HG03439 (cell line): ENCODE data around the gene EXT2.

Source experiments
- ATAC-seq: cut with Tn5 transposase; IDR thresholded peaks from one replicate; pipeline ENCODE4 v1.9.1; 2021; ENCODE audit warnings: mild to moderate bottlenecking, moderate library complexity; ENCODE audit not compliant: unreplicated experiment

EXT2 gene

DNA sequence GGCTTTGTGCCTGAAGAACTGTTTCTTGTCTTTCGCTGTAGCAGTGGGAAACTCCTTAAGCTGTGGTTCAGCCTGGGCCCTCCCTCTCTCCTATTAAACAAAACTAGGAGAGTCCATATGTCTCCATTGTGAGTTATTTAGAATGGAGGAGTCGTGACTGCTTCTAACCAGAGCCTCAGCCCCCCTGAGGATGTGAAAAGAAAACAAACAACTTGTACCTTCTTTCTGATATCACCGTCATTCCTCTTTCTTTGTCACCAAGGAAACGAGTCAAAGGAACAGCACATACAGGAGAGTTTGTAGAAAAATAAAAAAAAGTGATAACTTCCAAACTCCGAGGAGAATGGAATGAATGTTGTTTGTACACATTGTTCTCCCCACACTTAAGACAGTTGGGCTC is 11.6 kb upstream of the EXT2 start:
- no peak for ATAC-seq

DNA sequence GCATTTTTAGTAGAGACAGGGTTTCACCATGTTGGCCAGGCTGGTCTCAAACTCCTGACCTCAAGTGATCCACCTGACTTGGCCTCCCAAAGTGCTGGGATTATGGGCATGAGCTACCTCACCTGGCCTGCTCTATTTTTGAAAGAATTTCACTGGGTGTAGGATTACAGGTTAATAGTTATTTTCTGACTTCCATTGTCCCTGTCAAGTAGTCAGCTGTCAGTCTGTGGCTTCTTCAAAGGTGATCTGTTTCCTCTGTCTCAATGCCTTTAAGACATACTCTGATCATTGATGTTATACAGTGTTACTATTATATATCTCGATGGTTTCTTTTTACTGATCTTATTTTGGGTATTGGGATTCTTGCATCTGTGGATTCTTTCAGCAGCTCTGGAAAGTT is 10.1 kb upstream of the EXT2 start:
- no peak for ATAC-seq

DNA sequence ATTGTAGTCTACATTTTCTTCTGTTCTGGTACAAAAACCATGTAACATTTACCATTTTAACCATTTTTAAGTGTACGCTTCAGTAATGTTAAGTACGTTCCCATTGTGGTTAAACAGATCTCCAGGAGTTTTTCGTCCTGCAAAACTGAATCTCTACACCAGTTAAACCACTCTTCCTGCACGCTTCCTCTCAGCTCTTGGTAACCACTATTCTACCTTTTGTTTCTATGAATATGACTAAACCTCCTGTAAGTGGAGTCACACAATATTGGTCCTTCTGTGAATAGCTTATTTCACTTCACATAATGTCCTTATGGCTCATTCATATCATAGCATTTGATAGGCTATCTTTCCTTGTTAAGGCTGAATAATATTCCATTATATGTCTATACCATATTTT is 7.1 kb upstream of the EXT2 start:
- ATAC-seq, result no peak

DNA sequence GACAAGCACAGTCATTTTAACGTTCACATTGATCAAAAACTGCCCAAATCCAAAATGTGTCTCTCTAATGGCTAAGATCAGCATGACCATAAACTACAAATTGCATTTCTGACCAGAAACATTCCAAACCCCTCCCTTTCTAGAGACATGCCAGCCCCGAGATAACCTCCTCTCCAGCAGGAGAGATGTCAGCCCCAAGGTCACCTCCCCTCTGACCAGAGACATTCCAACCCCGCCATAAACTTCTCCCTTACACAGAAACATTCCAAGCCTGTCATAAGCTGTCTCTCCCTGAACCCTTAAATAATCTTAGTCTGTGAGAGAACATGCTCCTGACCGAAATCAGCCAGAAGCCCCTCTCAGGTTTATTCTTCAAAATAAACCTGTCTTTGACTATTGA is 6.6 kb upstream of the EXT2 start:
- no peak for ATAC-seq

DNA sequence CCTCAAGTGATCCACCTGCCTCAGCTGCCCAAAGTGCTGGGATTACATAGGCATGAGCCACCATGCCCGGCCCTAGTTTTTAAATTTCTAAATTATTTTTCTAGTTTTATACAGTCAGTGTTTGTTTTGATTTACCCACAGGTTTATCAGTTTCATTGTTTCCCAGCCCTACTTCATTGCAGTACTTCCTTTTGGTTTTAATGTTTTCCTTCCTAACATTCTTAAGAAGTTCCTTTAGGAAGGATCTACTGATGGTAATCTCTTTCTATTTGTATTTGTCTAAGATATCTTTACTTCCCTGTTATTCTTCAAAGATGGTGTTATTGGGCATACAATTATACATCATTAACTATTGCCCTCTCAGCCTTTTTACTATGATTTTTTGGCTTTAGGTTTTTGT is 4.9 kb upstream of the EXT2 start:
- ATAC-seq, result no peak

DNA sequence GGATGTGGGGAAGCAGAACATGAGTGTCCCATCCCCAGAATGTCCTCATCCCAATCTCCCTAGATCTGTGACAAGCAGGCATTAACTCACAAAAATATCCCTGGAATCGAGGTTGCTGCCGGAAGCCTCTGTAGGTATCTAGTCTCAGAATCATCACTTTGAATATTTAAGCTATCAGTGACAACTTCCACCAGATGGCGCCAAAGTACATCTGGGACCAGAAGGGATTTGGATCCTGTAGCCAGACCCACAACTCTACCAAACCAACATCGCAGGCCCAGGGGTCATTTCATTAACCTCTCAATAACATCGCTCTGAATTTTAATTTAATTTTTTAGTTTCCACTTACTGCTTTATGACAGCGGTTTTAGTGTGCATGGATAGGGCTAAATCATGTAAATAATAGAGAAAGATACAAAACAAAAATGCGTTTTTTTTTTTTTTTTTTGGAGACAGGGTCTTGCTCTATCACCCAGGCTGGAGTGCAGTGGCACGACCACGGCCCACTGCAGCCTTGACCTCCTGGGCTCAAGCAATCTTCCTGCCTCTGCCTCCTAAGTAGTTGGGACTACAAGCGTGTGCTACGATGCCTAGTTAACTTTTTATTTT is 1.1 kb upstream of the EXT2 start:
- ATAC-seq, result peak; percentile 46

DNA sequence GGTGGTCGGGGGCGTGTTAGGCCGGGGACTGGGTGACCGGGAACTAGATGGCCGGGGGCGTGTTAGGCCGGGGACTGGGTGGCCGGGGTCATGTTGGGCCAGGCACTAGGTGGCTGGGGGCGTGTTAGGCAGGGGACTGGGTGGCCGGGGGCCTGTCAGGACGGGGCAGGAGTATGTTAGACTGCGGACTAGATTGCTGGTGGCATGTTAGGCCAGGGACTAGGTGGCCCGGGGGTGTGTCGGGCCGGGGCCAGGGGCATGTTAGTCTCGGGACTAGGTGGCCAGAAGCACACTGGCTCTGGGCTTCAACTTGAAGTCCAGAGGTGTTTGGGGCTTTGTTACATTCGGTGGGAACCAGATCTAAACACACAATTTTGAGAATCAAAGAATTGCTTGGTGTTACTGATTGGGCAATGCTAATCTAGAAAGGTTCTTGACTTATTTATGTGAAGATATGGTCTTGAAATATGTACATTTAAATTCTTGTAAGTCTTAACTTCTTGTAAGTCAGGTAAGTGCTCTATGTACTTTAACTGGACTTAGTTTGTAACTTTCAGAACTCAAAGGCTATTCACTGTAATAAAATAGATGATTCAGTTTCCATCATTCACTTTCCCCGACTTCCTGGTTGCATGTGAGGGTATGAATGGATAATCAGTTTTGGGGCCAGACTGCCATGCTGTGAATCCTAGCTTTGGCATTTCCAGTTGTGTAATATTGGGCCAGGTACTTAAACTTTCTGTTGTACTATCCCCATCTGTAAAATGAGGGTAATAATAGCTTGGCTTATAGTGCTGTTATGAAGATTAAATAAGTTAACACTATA is 1.1 kb downstream of the EXT2 start:
- no peak for ATAC-seq

DNA sequence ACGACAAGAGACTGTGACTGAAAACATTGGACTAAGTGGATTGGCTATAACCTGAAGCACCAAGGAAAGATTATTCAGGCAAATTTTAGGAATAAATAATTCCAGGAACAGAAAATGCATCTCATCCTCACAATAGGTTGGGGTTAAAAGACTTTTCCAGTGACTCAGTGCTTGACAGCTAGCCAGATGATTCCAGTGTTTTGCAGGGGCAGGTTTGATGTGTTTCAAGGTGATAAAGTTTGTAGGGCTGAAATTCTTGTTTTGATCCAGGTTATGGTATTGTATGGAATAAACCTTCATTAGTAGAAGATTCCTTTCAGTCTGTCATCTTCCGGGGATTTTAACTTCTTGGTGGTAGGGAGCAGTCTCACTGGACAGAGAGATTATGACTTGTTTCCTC is 2.3 kb downstream of the EXT2 start:
- no peak for ATAC-seq

DNA sequence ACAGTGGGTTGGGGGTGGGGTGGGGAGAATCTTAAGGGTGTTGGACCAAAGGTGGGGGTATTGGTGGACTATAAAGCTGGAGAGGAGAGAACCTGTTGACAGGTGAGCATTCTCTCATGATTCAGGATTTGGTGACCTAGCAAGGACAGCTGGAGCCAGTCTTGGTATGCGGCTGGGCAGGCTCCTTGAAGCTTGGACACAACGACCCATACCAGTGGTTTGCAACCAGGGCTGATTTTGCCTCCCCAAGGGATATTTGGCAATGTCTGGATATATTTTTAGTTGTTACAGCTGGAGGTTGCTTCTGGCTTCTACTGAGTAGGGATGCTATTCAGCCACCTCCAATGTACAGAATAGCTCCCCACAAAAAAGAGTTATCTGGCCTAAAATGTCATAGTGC is 5.6 kb downstream of the EXT2 start:
- ATAC-seq, result no peak

DNA sequence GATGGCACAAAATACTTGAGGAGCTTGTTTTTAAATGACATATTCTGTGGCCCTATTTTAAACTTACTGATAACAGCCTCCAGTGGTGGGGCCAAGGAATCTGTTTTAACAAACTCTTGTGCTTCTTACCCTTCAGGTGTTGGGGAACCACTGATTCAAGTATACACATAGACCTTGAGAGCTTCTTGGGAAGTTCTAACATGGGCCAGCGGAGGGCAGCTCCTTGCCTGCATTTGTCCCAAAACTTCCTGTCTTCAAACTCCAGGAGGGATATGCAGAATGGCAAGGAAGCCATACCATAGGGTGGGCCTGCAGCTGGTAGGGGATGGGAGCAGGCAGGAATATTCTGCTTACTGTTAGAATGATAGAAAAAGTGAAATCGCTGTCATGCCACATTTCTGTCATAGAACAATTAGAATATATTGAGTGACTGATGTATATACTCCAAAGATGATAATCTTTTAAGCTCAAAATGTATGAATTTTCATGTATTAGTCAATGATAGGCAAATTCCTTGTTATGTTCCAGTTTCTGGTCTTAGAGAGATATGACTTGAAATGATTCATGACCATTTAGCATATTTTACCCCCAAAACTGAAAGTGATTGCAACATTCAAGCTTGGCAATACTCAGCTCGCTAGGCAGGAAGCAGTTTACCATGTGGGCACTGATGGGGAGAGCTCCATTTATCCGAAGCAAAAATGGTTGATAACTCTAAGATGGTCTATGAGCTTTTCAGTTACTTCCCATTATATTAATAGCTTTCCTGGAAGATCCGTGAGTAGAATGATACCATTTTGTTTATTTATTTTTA is 9.2 kb downstream of the EXT2 start:
- ATAC-seq, result no peak

DNA sequence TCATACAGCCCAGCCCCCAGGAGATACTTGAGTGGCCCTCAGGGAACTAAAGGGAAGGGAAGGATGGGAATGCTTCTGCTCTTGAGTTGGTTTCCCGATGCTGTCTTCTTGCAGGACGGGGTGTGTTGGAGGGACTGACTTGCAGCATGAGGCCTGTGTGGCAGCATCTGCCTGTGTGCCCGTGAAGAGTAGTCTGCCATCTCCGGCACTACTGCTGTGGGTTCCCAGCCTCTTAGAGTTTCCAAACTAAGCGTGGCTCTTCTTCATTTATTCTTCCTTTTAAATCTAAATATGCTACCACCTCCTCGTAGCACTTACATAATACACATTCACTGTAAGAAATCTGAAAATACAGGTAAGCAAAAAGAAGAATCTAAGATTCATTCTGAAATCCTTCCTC is 12.8 kb downstream of the EXT2 start:
- ATAC-seq, result no peak

DNA sequence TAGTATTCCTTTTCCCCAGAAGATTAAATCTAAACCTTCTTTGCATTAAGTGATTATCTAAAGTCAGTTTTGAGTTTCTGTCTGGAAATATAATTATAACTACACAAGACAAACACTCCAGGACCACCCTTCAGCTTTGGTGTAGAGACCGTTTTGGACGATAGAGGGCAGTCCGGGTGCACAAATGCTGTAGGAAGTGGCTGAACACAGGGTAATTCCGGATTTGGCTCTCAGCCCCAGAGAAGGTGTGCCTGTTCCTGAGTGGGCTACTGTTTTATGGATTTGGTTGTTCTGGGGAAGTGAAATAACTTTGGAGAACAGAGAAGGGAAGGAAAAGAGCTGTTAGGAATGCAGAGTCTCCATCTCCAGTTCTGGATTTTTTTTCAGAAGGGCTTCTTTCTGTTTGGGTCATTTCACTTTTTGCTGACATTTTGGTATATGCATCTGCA is 14.8 kb downstream of the EXT2 start:
- ATAC-seq, result peak; percentile 91

DNA sequence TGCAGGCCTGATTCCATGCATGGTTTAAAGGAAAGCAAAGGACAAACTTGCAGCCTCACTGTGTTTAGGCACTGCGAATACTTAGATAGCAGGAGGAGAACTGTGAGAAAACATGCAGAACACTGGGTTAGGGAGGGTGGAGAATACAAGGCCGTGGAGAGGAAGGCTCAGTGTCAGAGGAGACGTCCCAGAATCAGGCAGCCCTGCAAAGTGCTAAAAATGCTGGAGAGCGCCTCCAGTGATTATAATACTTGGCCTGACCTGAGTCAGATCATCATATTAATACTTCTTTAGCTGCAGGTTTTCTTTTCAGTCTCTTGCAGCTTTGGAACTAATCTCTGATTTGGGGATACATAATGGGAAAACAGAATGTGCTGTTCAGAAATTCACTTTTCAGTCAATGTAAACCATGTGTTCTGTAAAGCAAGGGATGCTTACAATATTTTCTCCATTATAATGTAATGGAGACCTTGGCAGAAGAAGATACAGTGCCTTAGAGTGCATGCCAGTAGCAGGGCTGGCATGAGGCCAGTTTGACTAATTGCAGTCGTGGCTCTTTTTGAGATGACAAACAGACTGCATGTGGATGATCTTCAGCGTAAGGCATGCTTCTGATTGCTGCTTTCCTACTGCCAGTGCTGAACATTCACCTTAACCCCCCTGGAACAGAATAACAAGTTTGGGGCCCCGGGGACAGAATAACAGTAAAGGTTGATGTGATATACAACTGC is 16.8 kb downstream of the EXT2 start:
- ATAC-seq, result no peak

DNA sequence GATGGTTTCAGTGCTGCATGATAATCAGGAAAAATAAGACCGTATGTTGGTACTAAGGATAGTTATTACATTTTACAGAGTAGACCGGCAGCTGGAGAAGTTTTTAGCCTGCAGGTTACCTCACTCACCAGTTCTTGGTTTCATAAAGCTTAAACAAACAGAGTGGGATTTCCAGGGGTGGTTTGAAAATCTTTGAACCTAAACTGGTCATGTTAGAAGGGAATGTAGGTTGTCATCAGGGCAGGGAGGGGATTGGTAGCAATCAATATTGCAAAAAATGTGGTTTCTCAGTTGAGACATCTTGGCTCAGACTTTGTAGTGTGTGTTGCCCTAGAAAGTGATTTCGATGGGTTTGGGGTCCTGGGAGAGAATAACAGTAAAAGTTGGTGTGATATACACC is 17.5 kb downstream of the EXT2 start:
- no peak for ATAC-seq

DNA sequence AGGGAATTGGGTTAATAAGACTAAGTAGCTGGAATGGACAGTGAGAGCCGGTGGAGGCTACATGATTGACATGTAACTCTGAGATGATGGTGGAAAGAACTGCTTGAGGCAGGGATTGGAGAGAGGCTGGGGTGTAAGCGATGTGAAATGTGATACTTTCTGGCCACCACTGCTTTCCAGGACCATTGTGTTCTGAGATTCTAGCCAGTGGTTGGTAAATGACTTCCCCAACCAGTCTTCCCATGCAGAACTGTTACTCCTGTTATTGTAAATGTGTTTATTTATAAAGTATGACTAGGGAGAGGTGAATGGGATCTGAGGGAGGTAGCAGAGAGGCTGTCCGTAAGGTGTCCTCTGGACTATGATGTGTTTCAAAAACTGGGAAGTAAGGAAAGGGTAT is 18.1 kb downstream of the EXT2 start:
- ATAC-seq, result no peak

DNA sequence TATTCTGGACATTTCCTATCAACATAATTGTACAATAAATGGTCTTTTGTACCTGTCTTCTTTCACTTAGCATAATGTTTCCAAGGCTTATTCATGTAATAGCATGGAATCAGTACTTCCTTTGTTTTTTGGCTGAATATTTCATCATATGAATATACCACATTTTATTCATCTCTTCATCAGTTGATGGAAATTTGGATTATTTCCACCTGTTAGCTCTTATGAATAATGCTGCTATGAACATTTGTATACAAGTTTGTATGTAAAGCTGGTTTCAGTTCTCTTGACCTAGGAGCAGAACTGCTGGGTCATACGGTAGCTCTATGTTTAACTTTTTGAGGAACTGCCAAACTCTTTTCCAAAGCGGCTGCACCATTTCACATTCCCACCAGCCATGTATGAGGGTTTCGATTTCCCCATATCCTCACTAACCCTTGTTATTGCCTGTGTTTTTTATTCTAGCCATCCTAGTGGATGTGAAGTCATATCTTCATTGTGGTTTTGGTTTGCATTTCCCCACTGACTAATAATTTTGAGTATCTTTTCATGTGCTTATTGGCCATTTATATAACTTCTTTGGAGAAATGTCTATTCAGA is 20.9 kb downstream of the EXT2 start:
- no peak for ATAC-seq

DNA sequence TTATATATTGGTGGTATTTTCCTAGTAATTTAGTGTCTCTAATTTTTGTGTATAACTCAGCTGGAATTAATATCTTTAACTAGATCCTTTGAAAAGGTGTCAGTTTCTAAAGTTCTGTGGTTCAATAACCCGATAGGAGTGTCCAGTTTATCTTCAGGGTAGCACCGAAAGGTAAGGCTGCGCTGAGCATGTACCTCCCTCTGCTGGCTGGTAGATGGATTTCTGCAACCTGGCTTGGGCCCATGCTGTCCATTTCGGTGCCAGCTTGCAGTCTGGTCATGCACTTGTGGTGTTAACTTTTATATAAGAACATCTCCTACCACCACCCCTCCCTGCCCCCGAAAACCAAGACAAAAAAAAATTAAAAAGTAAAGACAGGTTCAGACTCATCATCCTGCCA is 24.7 kb downstream of the EXT2 start:
- no peak for ATAC-seq

DNA sequence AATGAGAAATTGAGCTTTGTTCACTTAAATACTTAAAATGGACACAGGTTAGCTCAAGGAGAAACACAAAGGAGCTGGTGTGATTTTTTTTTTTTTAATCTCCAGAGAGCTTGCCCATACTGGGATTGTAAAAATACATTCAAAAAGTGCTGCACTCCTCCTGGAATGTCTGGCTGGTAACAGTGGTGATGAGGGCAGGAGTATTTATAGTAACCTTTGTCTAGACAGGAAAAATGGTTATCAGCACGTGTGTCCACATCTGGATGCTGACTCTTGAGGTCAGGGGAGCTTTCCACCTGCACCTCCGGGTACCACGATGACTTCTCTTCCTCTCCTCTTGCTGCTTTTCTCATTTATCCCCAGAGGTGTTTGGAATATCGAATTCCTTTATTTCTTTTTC is 30.1 kb downstream of the EXT2 start:
- no peak for ATAC-seq

DNA sequence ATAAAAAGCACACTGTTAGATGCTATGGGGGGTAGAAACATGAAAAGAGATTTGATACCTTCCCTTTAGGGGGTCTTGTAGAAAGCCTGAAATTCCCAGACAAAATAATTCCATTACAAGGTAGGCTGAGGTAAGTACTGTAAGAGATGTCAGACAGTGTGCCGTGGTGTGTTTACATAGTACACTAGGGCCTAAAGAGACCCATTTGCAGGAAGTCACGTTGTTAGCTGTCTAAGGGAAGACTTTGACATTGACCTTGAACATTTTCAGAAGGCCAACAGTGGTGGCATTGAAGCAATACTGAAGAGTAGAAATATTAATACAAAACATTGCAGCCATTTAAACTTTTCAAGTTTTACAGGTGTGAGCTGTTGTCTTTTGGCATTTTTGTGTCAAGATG is 30.8 kb downstream of the EXT2 start:
- ATAC-seq, result no peak

DNA sequence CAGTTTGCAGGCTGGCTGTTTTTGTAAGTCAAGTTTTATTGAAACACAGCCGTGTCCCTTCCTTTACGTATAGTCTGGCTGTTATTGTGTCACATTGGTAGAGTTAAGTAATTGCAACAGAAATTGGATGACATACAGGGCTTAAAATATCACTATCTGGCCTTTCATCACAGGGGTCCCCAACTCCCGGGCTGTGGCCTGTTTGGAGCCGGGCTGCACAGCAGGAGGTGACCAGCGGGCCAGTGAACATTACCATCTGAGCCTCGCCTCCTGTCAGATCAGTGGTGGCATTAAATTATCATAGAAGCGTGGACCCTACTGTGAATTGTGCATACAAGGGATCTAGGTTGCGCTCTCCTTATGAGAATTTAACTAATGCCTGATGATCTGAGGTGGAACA is 31.7 kb downstream of the EXT2 start:
- no peak for ATAC-seq

DNA sequence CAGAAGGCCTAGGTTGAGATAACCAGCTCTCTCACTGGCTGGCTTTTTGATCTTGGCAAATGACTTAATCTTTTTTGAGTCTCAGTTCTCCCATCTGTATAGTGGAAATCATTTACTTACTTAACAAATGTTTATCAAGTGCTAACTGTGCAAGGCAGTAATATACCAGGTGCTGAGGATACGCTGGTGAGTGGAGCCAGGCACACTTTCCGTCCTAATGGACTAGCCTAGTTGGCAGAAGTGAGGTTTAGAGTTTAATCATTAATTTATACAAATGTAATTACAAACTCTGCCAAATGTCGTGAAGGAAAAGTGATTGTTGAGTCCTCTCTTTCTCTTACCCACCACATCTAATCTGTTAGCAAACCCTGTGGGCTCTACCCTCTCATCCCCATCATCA is 33.3 kb downstream of the EXT2 start:
- no peak for ATAC-seq
